Chondrocyte (in vitro differentiated cells): Measurements from ENCODE around the gene SYVN1. TPM values are rescaled to one million over a fixed set of nuclear protein-coding genes. Genes with fewer than 3 reads are reported as not detected.
A peak's percentile ranks its signal among the peaks of the same experiment; 100 is the strongest.

ENCODE experiments used
- DNase-seq: peaks from one replicate; pipeline ENCODE4 v3.0.0; 2021; ENCODE audit warnings: mixed read lengths, low spot score
- H3K27ac Mint-ChIP-seq: one replicate; pipeline ENCODE4 v1.8.0; 2021; ENCODE audit warnings: mild to moderate bottlenecking, moderate library complexity, mixed read lengths; ENCODE audit not compliant: unreplicated experiment
- H3K27me3 Mint-ChIP-seq: 2 replicates; pipeline ENCODE4 v1.8.0; 2021; ENCODE audit warnings: low read depth, mixed read lengths
- H3K36me3 Mint-ChIP-seq: 2 replicates; pipeline ENCODE4 v1.8.0; 2021; ENCODE audit warnings: low read depth, mixed read lengths
- H3K4me1 Mint-ChIP-seq: 2 replicates; pipeline ENCODE4 v1.8.0; 2021; ENCODE audit warnings: low read depth, mild to moderate bottlenecking, mixed read lengths
- H3K4me3 Mint-ChIP-seq: one replicate; pipeline ENCODE4 v1.8.0; 2021; ENCODE audit warnings: mild to moderate bottlenecking, moderate library complexity, mixed read lengths; ENCODE audit not compliant: unreplicated experiment
- H3K9me3 Mint-ChIP-seq: 2 replicates; pipeline ENCODE4 v1.8.0; 2021; ENCODE audit warnings: low read depth, mixed read lengths
- total RNA-seq: library from RNA; stranded (reverse); gene quantifications from 3 replicates; pipeline ENCODE4 v1.2.1, GENCODE V29; 2021
- TF ChIP-seq, protein P1 (sequence below): fragments of 200-600 bp; sonication (generic); IDR thresholded peaks from 2 replicates; pipeline ENCODE4 v1.5.0; 2021; ENCODE audit warnings: antibody characterized with exemption, mild to moderate bottlenecking, moderate library complexity

SYVN1 gene
- total RNA-seq, 1 donor from 2014 or later, result 53.5 TPM

DNA sequence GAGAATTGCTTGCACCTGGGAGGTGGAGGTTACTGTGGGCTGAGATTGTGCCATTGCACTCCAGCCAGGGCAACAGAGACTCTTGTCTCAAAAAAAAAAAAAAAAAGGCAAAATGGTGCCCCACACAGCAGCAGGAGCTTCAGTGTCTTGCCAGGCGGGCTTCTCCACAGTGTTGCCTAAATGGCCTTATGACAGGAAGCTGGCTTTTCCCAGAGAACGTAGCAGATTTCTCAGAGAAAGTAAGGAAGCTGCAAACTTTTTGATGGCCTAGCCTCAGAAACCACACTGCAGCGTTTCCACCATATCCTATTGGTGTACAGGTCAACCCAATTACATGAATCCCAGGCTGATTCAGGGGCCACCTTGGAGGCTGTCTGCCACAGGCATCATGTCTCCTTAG lies 23.0 kb upstream of the SYVN1 start:
- TF ChIP-seq, protein P1, sequence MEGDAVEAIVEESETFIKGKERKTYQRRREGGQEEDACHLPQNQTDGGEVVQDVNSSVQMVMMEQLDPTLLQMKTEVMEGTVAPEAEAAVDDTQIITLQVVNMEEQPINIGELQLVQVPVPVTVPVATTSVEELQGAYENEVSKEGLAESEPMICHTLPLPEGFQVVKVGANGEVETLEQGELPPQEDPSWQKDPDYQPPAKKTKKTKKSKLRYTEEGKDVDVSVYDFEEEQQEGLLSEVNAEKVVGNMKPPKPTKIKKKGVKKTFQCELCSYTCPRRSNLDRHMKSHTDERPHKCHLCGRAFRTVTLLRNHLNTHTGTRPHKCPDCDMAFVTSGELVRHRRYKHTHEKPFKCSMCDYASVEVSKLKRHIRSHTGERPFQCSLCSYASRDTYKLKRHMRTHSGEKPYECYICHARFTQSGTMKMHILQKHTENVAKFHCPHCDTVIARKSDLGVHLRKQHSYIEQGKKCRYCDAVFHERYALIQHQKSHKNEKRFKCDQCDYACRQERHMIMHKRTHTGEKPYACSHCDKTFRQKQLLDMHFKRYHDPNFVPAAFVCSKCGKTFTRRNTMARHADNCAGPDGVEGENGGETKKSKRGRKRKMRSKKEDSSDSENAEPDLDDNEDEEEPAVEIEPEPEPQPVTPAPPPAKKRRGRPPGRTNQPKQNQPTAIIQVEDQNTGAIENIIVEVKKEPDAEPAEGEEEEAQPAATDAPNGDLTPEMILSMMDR, result no peak
- H3K4me3 Mint-ChIP-seq, result no peak overlapping the region
- H3K9me3 Mint-ChIP-seq, result no peaks in the 10 kb centered on the region
- H3K36me3 Mint-ChIP-seq, result no peaks in the 10 kb centered on the region
- H3K4me1 Mint-ChIP-seq, result no peaks in the 10 kb centered on the region
- H3K27ac Mint-ChIP-seq, result no peak overlapping the region
- DNase-seq, result no peak
- H3K27me3 Mint-ChIP-seq, result peaks cover 2% of the 10 kb centered on the region

DNA sequence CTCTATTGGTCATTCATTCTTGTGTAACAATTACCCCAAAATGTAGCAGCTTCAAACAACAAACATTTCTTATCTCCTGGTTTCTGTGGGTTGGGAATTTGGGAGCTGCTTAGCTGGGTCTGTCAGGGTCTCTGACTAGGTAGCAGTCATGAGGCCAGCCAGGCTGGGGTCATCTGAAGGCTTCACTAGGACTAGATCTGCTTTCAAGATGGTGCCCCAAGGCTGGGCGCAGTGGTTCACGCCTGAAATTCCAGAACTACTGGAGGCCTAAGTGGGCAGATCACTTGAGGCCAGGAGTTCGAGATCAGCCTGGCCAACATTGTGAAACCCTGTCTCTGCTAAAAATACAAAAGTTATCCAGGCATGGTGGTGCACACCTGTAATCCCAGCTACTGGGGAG lies 22.6 kb upstream of the SYVN1 start:
- Mint-ChIP-seq H3K4me3 (no peak overlapping the region), H3K27me3 (peaks cover 2% of the 10 kb centered on the region), H3K9me3 (no peaks in the 10 kb centered on the region), H3K36me3 (no peaks in the 10 kb centered on the region), H3K4me1 (no peaks in the 10 kb centered on the region), H3K27ac (no peak overlapping the region)
- TF ChIP-seq, protein P1, result no peak
- DNase-seq, result no peak

- H3K4me3 Mint-ChIP-seq, result no peak overlapping the region
- peaks cover 2% of the 10 kb centered on the region for H3K27me3 Mint-ChIP-seq
- no peak for DNase-seq
- no peak overlapping the region for H3K27ac Mint-ChIP-seq
- no peaks in the 10 kb centered on the region for H3K9me3 Mint-ChIP-seq
- TF ChIP-seq, protein P1, result no peak
- H3K4me1 Mint-ChIP-seq, result peaks cover under 1% of the 10 kb centered on the region
- no peaks in the 10 kb centered on the region for H3K36me3 Mint-ChIP-seq
Measured at GRCh38 chr11:65156256-65156655, 21.9 kb upstream of the SYVN1 start.

DNA sequence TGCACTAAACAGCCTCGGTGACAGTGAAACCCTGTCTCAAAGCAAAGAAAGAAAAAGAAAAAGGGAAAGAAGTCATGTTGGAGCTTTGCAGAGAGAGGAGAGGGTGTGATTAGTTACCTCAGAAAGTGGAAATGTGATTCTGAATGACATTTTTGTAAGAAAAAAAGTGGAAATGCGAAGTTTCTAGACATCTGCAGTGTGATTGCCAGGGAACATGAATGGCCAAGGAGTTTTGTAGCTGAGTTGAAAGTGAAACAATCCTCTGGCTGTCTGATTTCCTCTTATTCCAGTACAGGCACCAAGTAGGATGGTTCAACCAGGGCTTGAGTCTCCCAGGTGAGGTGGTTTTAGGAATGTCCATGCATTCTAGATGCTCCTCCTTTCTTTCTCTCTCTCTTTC lies 17.8 kb upstream of the SYVN1 start:
- peaks cover 17% of the 10 kb centered on the region for H3K4me1 Mint-ChIP-seq
- no peak overlapping the region for H3K4me3 Mint-ChIP-seq
- TF ChIP-seq, protein P1, result no peak
- no peaks in the 10 kb centered on the region for H3K36me3 Mint-ChIP-seq
- H3K27me3 Mint-ChIP-seq, result no peaks in the 10 kb centered on the region
- DNase-seq, result no peak
- H3K27ac Mint-ChIP-seq, result no peak overlapping the region
- H3K9me3 Mint-ChIP-seq, result no peaks in the 10 kb centered on the region

GRCh38 chr11:65151331-65151899 lies 17.1 kb upstream of the SYVN1 start:
- TF ChIP-seq, protein P1, result no peak
- Mint-ChIP-seq H3K9me3 (no peaks in the 10 kb centered on the region), H3K36me3 (no peaks in the 10 kb centered on the region)

More at GRCh38 chr11:65151331-65151899, 17.1 kb upstream of the SYVN1 start:
- no peak for DNase-seq
- Mint-ChIP-seq H3K27ac (peak overlapping the region; percentile 94), H3K4me1 (peaks cover 17% of the 10 kb centered on the region), H3K27me3 (no peaks in the 10 kb centered on the region), H3K4me3 (no peak overlapping the region)
